ENCODE results near the gene ERH. TPM values are rescaled to one million over a fixed set of nuclear protein-coding genes. Genes with fewer than 3 reads are reported as not detected.

Gene ERH
- total RNA-seq, 1 experiment from 2014 or later = 222 TPM

- intact Hi-C loops (cut with micrococcal nuclease; ENCODE audit: unreplicated experiment) (no loop called here), in situ Hi-C loops (cut with HindIII; ENCODE audit: low pct_unique_long_range_greater_than_20kb, low sequenced_read_pairs) (no loop called here)
- ATAC-seq (no peak), DNase-seq (ENCODE audit: low read depth, low spot score) (no peak)
- H3K27ac ChIP-seq (ENCODE audit: low read length) = no peak overlapping the region
- POLR2A ChIA-PET = no interaction called here
- no peak for TF ChIP-seq SIN3A (IDR thresholded peaks at IDR 0.05; ENCODE audit: borderline replicate concordance, insufficient read depth, low read depth, low read length)
- no peak for TF ChIP-seq TCF7L2 (IDR thresholded peaks at IDR 0.05; ENCODE audit: low read depth, low read length)
- TF ChIP-seq REST (IDR thresholded peaks at IDR 0.05; ENCODE audit: insufficient read depth in 1 of 2, low read depth in 2 of 2, low read length in 1 of 2) = no peak
- no peak for TF ChIP-seq CTCF (IDR thresholded peaks at IDR 0.05)
- no peak for TF ChIP-seq POLR2AphosphoS5 (IDR thresholded peaks at IDR 0.05; ENCODE audit: low read depth, low read length)
- H3K27me3 ChIP-seq (ENCODE audit: control insufficient read depth, insufficient read depth, low read length) = no peaks in the 10 kb centered on the region
- no peaks in the 10 kb centered on the region for H3K36me3 ChIP-seq (ENCODE audit: control insufficient read depth, insufficient read depth, low read length)
- H3K4me1 ChIP-seq (ENCODE audit: control insufficient read depth, insufficient read depth, low read length) = no peaks in the 10 kb centered on the region
- H3K9me3 ChIP-seq (ENCODE audit: control insufficient read depth, insufficient read depth, low read depth, low read length) = no peaks in the 10 kb centered on the region
- no TSS peak for BruUV-seq (replicated peaks)
- H3K4me3 ChIP-seq (ENCODE audit: low read depth in 2 of 2, low read length in 2 of 2) = no peak overlapping the region
- CTCF ChIA-PET = interaction anchor here (0.7 to 1.2 kb wide), 2 partner anchors 9 to 94 kb away, joined by 3 to 4 read pairs; no protein-coding TSS in a partner anchor
Observed at GRCh38 chr14:69366761-69367160, 31.3 kb downstream of the ERH start.

DNA sequence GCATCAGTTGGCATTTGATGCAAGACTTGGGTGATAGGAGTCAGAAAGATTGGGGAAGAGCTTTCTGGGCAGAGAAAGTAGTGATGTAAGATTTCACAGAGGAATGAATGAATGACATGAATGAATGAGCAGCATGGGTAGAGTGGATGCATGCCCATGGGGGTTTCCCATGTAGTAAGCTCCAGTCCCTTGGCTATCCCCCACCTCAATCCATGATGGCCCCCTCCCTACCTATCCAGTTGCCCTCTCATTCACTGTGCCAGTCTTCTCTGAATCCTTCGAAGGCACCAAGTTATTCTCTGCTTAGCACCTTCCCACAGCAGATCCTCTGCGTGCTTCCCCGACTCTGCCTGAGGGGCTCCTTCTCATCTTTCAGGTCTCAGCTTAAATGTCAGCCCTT is 32.0 kb downstream of the ERH start:
- in situ Hi-C loops (cut with HindIII; ENCODE audit: low pct_unique_long_range_greater_than_20kb, low sequenced_read_pairs) = no loop called here
- no peak for TF ChIP-seq SIN3A (IDR thresholded peaks at IDR 0.05; ENCODE audit: borderline replicate concordance, insufficient read depth, low read depth, low read length)
- TF ChIP-seq REST (IDR thresholded peaks at IDR 0.05; ENCODE audit: insufficient read depth in 1 of 2, low read depth in 2 of 2, low read length in 1 of 2) = no peak
- TF ChIP-seq POLR2AphosphoS5 (IDR thresholded peaks at IDR 0.05; ENCODE audit: low read depth, low read length) = no peak
- TF ChIP-seq CTCF (IDR thresholded peaks at IDR 0.05) = no peak
- TF ChIP-seq TCF7L2 (IDR thresholded peaks at IDR 0.05; ENCODE audit: low read depth, low read length) = no peak
- ChIA-PET POLR2A (no interaction called here), CTCF (interaction anchor here (0.7 kb wide), 1 partner anchor 8 kb away, joined by 3 read pairs; no protein-coding TSS in a partner anchor)
- intact Hi-C loops (cut with micrococcal nuclease; ENCODE audit: unreplicated experiment) = no loop called here
- Histone ChIP-seq H3K27me3 (ENCODE audit: control insufficient read depth, insufficient read depth, low read length) (no peaks in the 10 kb centered on the region), H3K36me3 (ENCODE audit: control insufficient read depth, insufficient read depth, low read length) (no peaks in the 10 kb centered on the region), H3K4me3 (ENCODE audit: low read depth in 2 of 2, low read length in 2 of 2) (no peak overlapping the region), H3K27ac (ENCODE audit: low read length) (no peak overlapping the region), H3K9me3 (ENCODE audit: control insufficient read depth, insufficient read depth, low read depth, low read length) (no peaks in the 10 kb centered on the region), H3K4me1 (ENCODE audit: control insufficient read depth, insufficient read depth, low read length) (no peaks in the 10 kb centered on the region)
- no peak for ATAC-seq
- DNase-seq (ENCODE audit: low read depth, low spot score) = no peak
- BruUV-seq (replicated peaks) = no TSS peak

Data from Panc1 (cell line).